Loucy (cell line): ENCODE measurements around the gene CCR5AS.

Experiments used
- H2AFZ ChIP-seq: fragments of 200-600 bp; sonication (generic); 2 replicates; pipeline ENCODE4 v1.6.0; 2016; ENCODE audit warnings: antibody characterized with exemption, mild to moderate bottlenecking, low read length, moderate library complexity
- H3F3A ChIP-seq: fragments of 200-600 bp; 2 replicates; pipeline ENCODE4 v1.6.0; 2016; ENCODE audit warnings: antibody characterized with exemption, low read depth, mild to moderate bottlenecking
- H3K27me3 ChIP-seq: fragments of 200-600 bp; sonication (generic); 2 replicates; pipeline ENCODE4 v1.6.1; 2014; ENCODE audit warnings: low read length, mild to moderate bottlenecking; ENCODE audit not compliant: insufficient read depth, poor library complexity, severe bottlenecking
- H3K36me3 ChIP-seq: fragments of 200-600 bp; sonication (generic); 2 replicates; pipeline ENCODE4 v1.6.1; 2016; ENCODE audit warnings: low read length; ENCODE audit not compliant: insufficient read depth
- H3K4me1 ChIP-seq: fragments of 200-600 bp; sonication (generic); 2 replicates; pipeline ENCODE4 v1.5.1; 2014; ENCODE audit warnings: low read length, mild to moderate bottlenecking; ENCODE audit not compliant: insufficient read depth, poor library complexity, severe bottlenecking
- H3K4me2 ChIP-seq: fragments of 200-600 bp; sonication (generic); 2 replicates; pipeline ENCODE4 v1.6.0; 2014; ENCODE audit warnings: antibody characterized with exemption, low read length, low read depth, mild to moderate bottlenecking; ENCODE audit not compliant: poor library complexity, severe bottlenecking
- H3K4me3 ChIP-seq: fragments of 200-600 bp; sonication (generic); 2 replicates; pipeline ENCODE4 v1.5.1; 2014; ENCODE audit warnings: low read length, mild to moderate bottlenecking, mixed read lengths; ENCODE audit not compliant: poor library complexity, severe bottlenecking
- H3K79me2 ChIP-seq: fragments of 200-600 bp; sonication (generic); 2 replicates; pipeline ENCODE4 v1.6.1; 2014; ENCODE audit warnings: low read length; ENCODE audit not compliant: insufficient read depth
- H3K9ac ChIP-seq: fragments of 200-600 bp; sonication (generic); 2 replicates; pipeline ENCODE4 v1.6.0; 2014; ENCODE audit warnings: mild to moderate bottlenecking, low read depth, low read length, moderate library complexity; ENCODE audit not compliant: poor library complexity, severe bottlenecking
- H3K9me2 ChIP-seq: fragments of 200-600 bp; sonication (generic); replicated peaks from 2 replicates; pipeline ENCODE4 v1.6.1; 2016; ENCODE audit warnings: low read depth, low read length, mixed read lengths
- H3K9me3 ChIP-seq: fragments of 200-600 bp; sonication (generic); 2 replicates; pipeline ENCODE4 v1.6.1; 2014; ENCODE audit warnings: mild to moderate bottlenecking, antibody characterized with exemption, low read length, low read depth; ENCODE audit not compliant: insufficient read depth
- H4K20me1 ChIP-seq: fragments of 200-600 bp; sonication (generic); 2 replicates; pipeline ENCODE4 v1.6.0; 2014; ENCODE audit warnings: antibody characterized with exemption, low read length, mild to moderate bottlenecking; ENCODE audit not compliant: insufficient read depth, poor library complexity, severe bottlenecking
- CTCF ChIP-seq: fragments of 200-600 bp; sonication (generic); conservative IDR thresholded peaks from 2 replicates; pipeline ENCODE4 v1.5.1; 2014; ENCODE audit warnings: mild to moderate bottlenecking, antibody characterized with exemption, low read length
- EZH2phosphoT487 ChIP-seq: fragments of 200-600 bp; IDR thresholded peaks from 2 replicates; pipeline ENCODE4 v1.6.1; 2018; ENCODE audit warnings: antibody characterized with exemption, mild to moderate bottlenecking, moderate library complexity, borderline replicate concordance

CCR5AS gene

GRCh38 chr3:46399098-46399497 lies 7.8 kb downstream of the CCR5AS start:
- TF ChIP-seq CTCF (no peak), EZH2phosphoT487 (no peak)
- H3K9ac ChIP-seq = no peak overlapping the region
- no peaks in the 10 kb centered on the region for H3F3A ChIP-seq
- H3K4me3 ChIP-seq = no peak overlapping the region
- no peaks in the 10 kb centered on the region for H3K27me3 ChIP-seq
- no peaks in the 10 kb centered on the region for H3K79me2 ChIP-seq
- no peak overlapping the region for H3K4me2 ChIP-seq
- H4K20me1 ChIP-seq = no peaks in the 10 kb centered on the region
- H3K36me3 ChIP-seq = no peaks in the 10 kb centered on the region
- no peak overlapping the region for H2AFZ ChIP-seq
- no peaks in the 10 kb centered on the region for H3K4me1 ChIP-seq
- H3K9me2 ChIP-seq = no peaks in the 10 kb centered on the region
- H3K9me3 ChIP-seq = no peaks in the 10 kb centered on the region

GRCh38 chr3:46398186-46398955 lies 8.5 kb downstream of the CCR5AS start:
- H4K20me1 ChIP-seq = no peaks in the 10 kb centered on the region
- no peaks in the 10 kb centered on the region for H3F3A ChIP-seq
- H3K79me2 ChIP-seq = no peaks in the 10 kb centered on the region
- no peak for TF ChIP-seq CTCF
- TF ChIP-seq EZH2phosphoT487 = no peak
- no peaks in the 10 kb centered on the region for H3K36me3 ChIP-seq
- H2AFZ ChIP-seq = no peak overlapping the region
- no peak overlapping the region for H3K4me3 ChIP-seq
- no peaks in the 10 kb centered on the region for H3K4me1 ChIP-seq
- no peaks in the 10 kb centered on the region for H3K9me2 ChIP-seq
- no peaks in the 10 kb centered on the region for H3K27me3 ChIP-seq
- no peaks in the 10 kb centered on the region for H3K9me3 ChIP-seq
- no peak overlapping the region for H3K4me2 ChIP-seq
- no peak overlapping the region for H3K9ac ChIP-seq

GRCh38 chr3:46397111-46397510 lies 9.8 kb downstream of the CCR5AS start:
- H3K4me1 ChIP-seq = no peaks in the 10 kb centered on the region
- TF ChIP-seq CTCF = no peak
- no peak for TF ChIP-seq EZH2phosphoT487
- H3F3A ChIP-seq = no peaks in the 10 kb centered on the region
- no peaks in the 10 kb centered on the region for H3K36me3 ChIP-seq
- no peaks in the 10 kb centered on the region for H3K9me3 ChIP-seq
- H3K9me2 ChIP-seq = no peaks in the 10 kb centered on the region
- no peak overlapping the region for H3K4me2 ChIP-seq
- no peak overlapping the region for H3K9ac ChIP-seq
- H3K79me2 ChIP-seq = no peaks in the 10 kb centered on the region
- no peak overlapping the region for H3K4me3 ChIP-seq
- no peak overlapping the region for H2AFZ ChIP-seq
- H4K20me1 ChIP-seq = no peaks in the 10 kb centered on the region
- H3K27me3 ChIP-seq = no peaks in the 10 kb centered on the region
